ENCODE results near the gene DPM2. TPM values are rescaled to one million over a fixed set of nuclear protein-coding genes. Genes with fewer than 3 reads are reported as not detected.

DPM2 gene
- total RNA-seq, 5 donors from 2014 or later (not counting 1 experiment from before 2014, with no cell fraction given), result 32.3 to 66.5 (median 60.5) TPM

- Histone ChIP-seq H3K36me3 (ENCODE audit: control insufficient read depth in 2 of 2, extremely low read depth in 1 of 2, insufficient read depth in 1 of 2, low read length in 1 of 2) (peaks cover 0 to 6% of the 10 kb centered on the region in 2 donors), H3K4me1 (ENCODE audit: control insufficient read depth in 1 of 2, extremely low read depth in 1 of 2, insufficient read depth in 2 of 2, low read length in 2 of 2) (peaks cover 16 to 61% of the 10 kb centered on the region in 2 experiments), H3K27me3 (replicated peaks in 1 of 2; ENCODE audit: control insufficient read depth in 2 of 2, extremely low read depth in 1 of 2, insufficient read depth in 2 of 2, low read length in 1 of 2) (peaks cover 0 to 14% of the 10 kb centered on the region in 2 experiments), H3K9me3 (no peaks in the 10 kb centered on the region), H3K4me3 (ENCODE audit: control insufficient read depth in 1 of 2, extremely low read depth in 1 of 2, low read length in 1 of 2) (peak overlapping the region in 1 of 2 donors; percentile 36), H3K27ac (ENCODE audit: low read length) (no peak overlapping the region)
- WGBS (ENCODE audit: insufficient coverage), result 62% methylated on average over 6 of the region's 6 CpGs
- peaks cover 43 to 65% (median 50%) of the 10 kb centered on the region in 3 donors for H3K4me1 Mint-ChIP-seq
- peaks cover 10% of the 10 kb centered on the region for H3K36me3 Mint-ChIP-seq
- H3K9me3 Mint-ChIP-seq, result no peaks in the 10 kb centered on the region
- no peak for DNase-seq
- no peak for ATAC-seq (replicated peaks in 1 of 4)
- peak overlapping the region; percentile 34 to 81 (median 72) for H3K4me3 Mint-ChIP-seq
- ChIA-PET CTCF (interaction anchor here (0.7 to 2.6 kb wide), 5 partner anchors 11 to 1111 kb away, joined by 3 to 14 read pairs (median 7); partner anchors contain the start of genes PIP5KL1 (in 1 of the 2) and TOR2A (in 1 of the 2)), POLR2A (interaction anchor here (0.5 to 2.0 kb wide), 3 partner anchors 11 to 1263 kb away, joined by 3 to 15 read pairs (median 3); no protein-coding TSS in a partner anchor)
- H3K27ac Mint-ChIP-seq, result peak overlapping the region; percentile 57 to 83
- no peaks in the 10 kb centered on the region for H3K27me3 Mint-ChIP-seq
Observed at GRCh38 chr9:127917603-127918002, 20.1 kb downstream of the DPM2 start.

GRCh38 chr9:127916720-127917581 is 20.7 kb downstream of the DPM2 start, which contains the start of gene ST6GALNAC4:
ST6GALNAC4 (minus strand) TSS chr9:127917041; CDS start chr9:127916419, 622 bp downstream.
- Mint-ChIP-seq H3K4me1 (peaks cover 43 to 63% (median 49%) of the 10 kb centered on the region in 3 donors), H3K9me3 (no peaks in the 10 kb centered on the region), H3K27me3 (no peaks in the 10 kb centered on the region), H3K36me3 (peaks cover 15% of the 10 kb centered on the region), H3K27ac (peak within 1 kb of the TSS; percentile 82 to 89), H3K4me3 (peak within 1 kb of the TSS; percentile 80 to 82 (median 81))
- no peaks in the 10 kb centered on the region for H3K9me3 ChIP-seq
- ChIA-PET CTCF (interaction anchor here (0.5 to 2.6 kb wide), 15 partner anchors 8 to 1190 kb away, joined by 3 to 14 read pairs (median 4); partner anchors contain the start of genes PIP5KL1 (in 1 of the 2) and TOR2A (in 1 of the 2)), POLR2A (interaction anchor here in 1 of 2 donors (0.6 to 2.0 kb wide), 7 partner anchors 11 to 1264 kb away, joined by 3 to 15 read pairs (median 5); partner anchors contain the start of gene ST6GALNAC6)
- H3K27me3 ChIP-seq (replicated peaks in 1 of 2; ENCODE audit: control insufficient read depth in 2 of 2, extremely low read depth in 1 of 2, insufficient read depth in 2 of 2, low read length in 1 of 2), result peaks cover 0 to 10% of the 10 kb centered on the region in 2 experiments
- H3K27ac ChIP-seq (ENCODE audit: low read length), result peak within 1 kb of the TSS; percentile 16
- peak; percentile 94 to 98 (median 96) for ATAC-seq (replicated peaks in 1 of 4)
- H3K36me3 ChIP-seq (ENCODE audit: control insufficient read depth in 2 of 2, extremely low read depth in 1 of 2, insufficient read depth in 1 of 2, low read length in 1 of 2), result peaks cover 4 to 12% of the 10 kb centered on the region in 2 donors
- H3K4me3 ChIP-seq (ENCODE audit: control insufficient read depth in 1 of 2, extremely low read depth in 1 of 2, low read length in 1 of 2), result peak within 1 kb of the TSS; percentile 77 to 89
- peaks cover 16 to 58% of the 10 kb centered on the region in 2 experiments for H3K4me1 ChIP-seq (ENCODE audit: control insufficient read depth in 1 of 2, extremely low read depth in 1 of 2, insufficient read depth in 2 of 2, low read length in 2 of 2)
- peak; percentile 83 to 97 (median 92) for DNase-seq
- WGBS (ENCODE audit: insufficient coverage), result under 1% methylated on average over 65 of the region's 71 CpGs

GRCh38 chr9:127915801-127916719 is 21.6 kb downstream of the DPM2 start:
- POLR2A ChIA-PET, result interaction anchor here (0.6 to 2.0 kb wide), 8 partner anchors 10 to 303 kb away, joined by 3 to 15 read pairs (median 5); partner anchors contain the start of gene ST6GALNAC6 (in 1 of the 2)
- peak overlapping the region; percentile 44 for H3K27ac ChIP-seq (ENCODE audit: low read length)
- peak in 26 of 35 experiments; percentile 38 to 64 (median 46) for DNase-seq
- peaks cover 17% of the 10 kb centered on the region for H3K36me3 Mint-ChIP-seq
- ATAC-seq (replicated peaks in 1 of 4), result peak in 1 of 4 experiments; percentile 28
- H3K9me3 Mint-ChIP-seq, result no peaks in the 10 kb centered on the region
- H3K27ac Mint-ChIP-seq, result peak overlapping the region; percentile 82 to 89
- CTCF ChIA-PET, result interaction anchor here (0.5 to 2.6 kb wide), 13 partner anchors 9 to 1189 kb away, joined by 3 to 14 read pairs (median 4); partner anchors contain the start of gene TOR2A (in 1 of the 2)
- H3K36me3 ChIP-seq (ENCODE audit: control insufficient read depth in 2 of 2, extremely low read depth in 1 of 2, insufficient read depth in 1 of 2, low read length in 1 of 2), result peaks cover 5 to 15% of the 10 kb centered on the region in 2 donors
- no peaks in the 10 kb centered on the region for H3K27me3 Mint-ChIP-seq
- H3K4me3 ChIP-seq (ENCODE audit: control insufficient read depth in 1 of 2, extremely low read depth in 1 of 2, low read length in 1 of 2), result peak overlapping the region; percentile 77 to 89
- peaks cover 16 to 51% of the 10 kb centered on the region in 2 experiments for H3K4me1 ChIP-seq (ENCODE audit: control insufficient read depth in 1 of 2, extremely low read depth in 1 of 2, insufficient read depth in 2 of 2, low read length in 2 of 2)
- WGBS (ENCODE audit: insufficient coverage), result 24% methylated on average over 14 of the region's 27 CpGs
- peaks cover 0 to 4% of the 10 kb centered on the region in 2 experiments for H3K27me3 ChIP-seq (replicated peaks in 1 of 2; ENCODE audit: control insufficient read depth in 2 of 2, extremely low read depth in 1 of 2, insufficient read depth in 2 of 2, low read length in 1 of 2)
- peak overlapping the region; percentile 80 to 82 (median 81) for H3K4me3 Mint-ChIP-seq
- H3K9me3 ChIP-seq, result no peaks in the 10 kb centered on the region
- peaks cover 45 to 59% (median 53%) of the 10 kb centered on the region in 3 donors for H3K4me1 Mint-ChIP-seq

GRCh38 chr9:127915325-127915752 is 22.3 kb downstream of the DPM2 start:
- Histone ChIP-seq H3K4me3 (ENCODE audit: control insufficient read depth in 1 of 2, extremely low read depth in 1 of 2, low read length in 1 of 2) (peak overlapping the region in 1 of 2 donors; percentile 5), H3K27ac (ENCODE audit: low read length) (peak overlapping the region; percentile 44), H3K27me3 (replicated peaks in 1 of 2; ENCODE audit: control insufficient read depth in 2 of 2, extremely low read depth in 1 of 2, insufficient read depth in 2 of 2, low read length in 1 of 2) (no peaks in the 10 kb centered on the region), H3K36me3 (ENCODE audit: control insufficient read depth in 2 of 2, extremely low read depth in 1 of 2, insufficient read depth in 1 of 2, low read length in 1 of 2) (peaks cover 5 to 17% of the 10 kb centered on the region in 2 donors), H3K9me3 (no peaks in the 10 kb centered on the region), H3K4me1 (ENCODE audit: control insufficient read depth in 1 of 2, extremely low read depth in 1 of 2, insufficient read depth in 2 of 2, low read length in 2 of 2) (peaks cover 16 to 52% of the 10 kb centered on the region in 2 experiments)
- Mint-ChIP-seq H3K4me3 (peak overlapping the region; percentile 80 to 82 (median 81)), H3K27me3 (no peaks in the 10 kb centered on the region), H3K27ac (peak overlapping the region; percentile 82 to 89), H3K9me3 (no peaks in the 10 kb centered on the region), H3K4me1 (peaks cover 47 to 62% (median 59%) of the 10 kb centered on the region in 3 donors), H3K36me3 (peaks cover 23% of the 10 kb centered on the region)
- ChIA-PET CTCF (interaction anchor here in 1 of 2 donors (0.9 to 2.6 kb wide), 2 partner anchors 9 to 15 kb away, joined by 3 to 14 read pairs; no protein-coding TSS in a partner anchor), POLR2A (interaction anchor here in 1 of 2 donors (2.0 kb wide), 1 partner anchor 9 kb away, joined by 15 read pairs; no protein-coding TSS in a partner anchor)
- DNase-seq, result no peak
- WGBS (ENCODE audit: insufficient coverage), result 79% methylated on average over 3 of the region's 5 CpGs
- no peak for ATAC-seq (replicated peaks in 1 of 4)

GRCh38 chr9:127913682-127914081 is 24.0 kb downstream of the DPM2 start:
- DNase-seq (no peak), ATAC-seq (replicated peaks in 1 of 4) (no peak)
- Mint-ChIP-seq H3K36me3 (peaks cover 23% of the 10 kb centered on the region), H3K4me1 (peaks cover 40 to 53% (median 50%) of the 10 kb centered on the region in 3 donors), H3K27me3 (no peaks in the 10 kb centered on the region), H3K27ac (peak overlapping the region in 1 of 2 donors; percentile 74), H3K9me3 (no peaks in the 10 kb centered on the region), H3K4me3 (no peak overlapping the region)
- no peak overlapping the region for H3K4me3 ChIP-seq (ENCODE audit: control insufficient read depth in 1 of 2, extremely low read depth in 1 of 2, low read length in 1 of 2)
- WGBS (ENCODE audit: insufficient coverage), result 97% methylated on average over 9 of the region's 11 CpGs
- POLR2A ChIA-PET, result interaction anchor here in 1 of 2 donors (0.6 kb wide), 1 partner anchor 118 kb away, joined by 3 read pairs; no protein-coding TSS in a partner anchor
- CTCF ChIA-PET, result interaction anchor here (0.6 to 1.7 kb wide), 3 partner anchors 9 to 179 kb away, joined by 3 to 7 read pairs (median 4); partner anchors contain the start of gene TOR2A (in 1 of the 2)
- H3K36me3 ChIP-seq (ENCODE audit: control insufficient read depth in 2 of 2, extremely low read depth in 1 of 2, insufficient read depth in 1 of 2, low read length in 1 of 2), result peaks cover 5 to 24% of the 10 kb centered on the region in 2 donors
- H3K9me3 ChIP-seq, result no peaks in the 10 kb centered on the region
- H3K27ac ChIP-seq (ENCODE audit: low read length), result no peak overlapping the region
- H3K4me1 ChIP-seq (ENCODE audit: control insufficient read depth in 1 of 2, extremely low read depth in 1 of 2, insufficient read depth in 2 of 2, low read length in 2 of 2), result peaks cover 16 to 50% of the 10 kb centered on the region in 2 experiments
- H3K27me3 ChIP-seq (replicated peaks in 1 of 2; ENCODE audit: control insufficient read depth in 2 of 2, extremely low read depth in 1 of 2, insufficient read depth in 2 of 2, low read length in 1 of 2), result no peaks in the 10 kb centered on the region

Data from T-cell (primary cell).